Posterior vena cava (tissue), 2 donors: ENCODE measurements around the gene SCN8A. TPM values are rescaled to one million over a fixed set of nuclear protein-coding genes. Genes with fewer than 3 reads are reported as not detected.
A peak's percentile ranks its signal among the peaks of the same experiment; 100 is the strongest.
"Not testable (repeated sequence)": the region's sequence is repeated elsewhere in the genome, so short reads cannot be mapped to it uniquely, and the experiment has no call there.

Experiments used
- DNase-seq: peaks from one replicate; pipeline ENCODE4 v3.0.0-alpha.2; 2020; ENCODE audit warnings: low spot score
- intact Hi-C, 2 donors: fragments of 100-400 bp; cut with DNase I; formaldehyde crosslinking; loops; one replicate each; pipeline versions ENCODE4 v1.14.1 to v1.14.2; 2022 to 2023
- total RNA-seq, 2 donors: library from RNA; stranded (reverse); fragmentation: NEBNext Ultra II Directional; extraction: Animal tissue kit (Norgen Biotek cat#: 25700); gene quantifications; one replicate each; pipeline ENCODE4 v1.2.1, GENCODE V29; 2021
- donor health status: DM: yes; HTN: yes; CAD: no.
- donor health status: DM: yes; HTN: yes; CAD: no.

The SCN8A gene
- total RNA-seq, 2 donors from 2014 or later, result 0.65 to 0.81 TPM

GRCh38 chr12:51793201-51793600, 202.2 kb downstream of the SCN8A start:
- no peak for DNase-seq
- intact Hi-C loops, result no loop called here

- DNase-seq, result no peak
- intact Hi-C loops, result no loop called here
These were observed 206.3 kb downstream of the SCN8A start for GRCh38 chr12:51797301-51797700.

GRCh38 chr12:51798051-51798450, 207.0 kb downstream of the SCN8A start:
- DNase-seq, intact Hi-C loops: not testable (repeated sequence)

GRCh38 chr12:51798501-51798900, 207.5 kb downstream of the SCN8A start:
- DNase-seq, result no peak
- intact Hi-C loops, result no loop called here

- no peak for DNase-seq
- intact Hi-C loops, result no loop called here
These were observed 210.0 kb downstream of the SCN8A start for GRCh38 chr12:51801027-51801426.

GRCh38 chr12:51806896-51807295, 215.9 kb downstream of the SCN8A start:
- intact Hi-C loops, result no loop called here

GRCh38 chr12:51809193-51809592, 218.2 kb downstream of the SCN8A start:
- intact Hi-C loops, result no loop called here

More at GRCh38 chr12:51806896-51807295, 215.9 kb downstream of the SCN8A start:
- no peak for DNase-seq

GRCh38 chr12:51811203-51812202, 220.5 kb downstream of the SCN8A start:
- intact Hi-C loops, result no loop called here
- DNase-seq, result no peak

More at GRCh38 chr12:51809193-51809592, 218.2 kb downstream of the SCN8A start:
- no peak for DNase-seq

- DNase-seq, result no peak
- intact Hi-C loops, result no loop called here
These were observed 221.8 kb downstream of the SCN8A start for GRCh38 chr12:51812871-51813270.

- DNase-seq, result no peak
- intact Hi-C loops, result no loop called here
These were observed 222.9 kb downstream of the SCN8A start for GRCh38 chr12:51813931-51814310.

- intact Hi-C loops, result no loop called here
- peak; percentile 96 for DNase-seq
These were observed 223.5 kb downstream of the SCN8A start for GRCh38 chr12:51814311-51815088.

- intact Hi-C loops, result no loop called here
- DNase-seq, result peak; percentile 46
These were observed 224.5 kb downstream of the SCN8A start for GRCh38 chr12:51815571-51815970.

GRCh38 chr12:51817027-51817953, 226.3 kb downstream of the SCN8A start:
- intact Hi-C loops, result no loop called here
- DNase-seq, result peak; percentile 30

GRCh38 chr12:51818086-51818485, 227.1 kb downstream of the SCN8A start:
- intact Hi-C loops, result no loop called here
- DNase-seq, result no peak

- intact Hi-C loops, result no loop called here
- no peak for DNase-seq
These were observed 227.7 kb downstream of the SCN8A start for GRCh38 chr12:51818566-51819300.

GRCh38 chr12:51819736-51820525, 228.9 kb downstream of the SCN8A start:
- intact Hi-C loops, result no loop called here

GRCh38 chr12:51820526-51821439, 229.8 kb downstream of the SCN8A start:
- intact Hi-C loops, result no loop called here
- DNase-seq, result peak; percentile 84

More at GRCh38 chr12:51819736-51820525, 228.9 kb downstream of the SCN8A start:
- DNase-seq, result no peak
